NB4 (cell line): Measurements from ENCODE around the gene IMPDH1.

ENCODE experiments used
- CTCF ChIP-seq: IDR thresholded peaks from one replicate; pipeline ENCODE4 v1.5.1; 2012; ENCODE audit warnings: low read depth, low read length
- MYC ChIP-seq: IDR thresholded peaks from 2 replicates; pipeline ENCODE4 v1.6.1; 2011; ENCODE audit warnings: low read depth, low read length
- POLR2A ChIP-seq: IDR thresholded peaks from 2 replicates; pipeline ENCODE4 v1.6.1; 2011; ENCODE audit warnings: mild to moderate bottlenecking; ENCODE audit not compliant: insufficient read length; ENCODE audit errors: extremely low read depth
- TF ChIP-seq, protein P1 (sequence below): IDR thresholded peaks from 2 replicates; pipeline ENCODE4 v1.6.1; 2011; ENCODE audit warnings: low read depth, low read length

- TF ChIP-seq POLR2A: no peak
- no peak for TF ChIP-seq CTCF
- TF ChIP-seq, protein P1, sequence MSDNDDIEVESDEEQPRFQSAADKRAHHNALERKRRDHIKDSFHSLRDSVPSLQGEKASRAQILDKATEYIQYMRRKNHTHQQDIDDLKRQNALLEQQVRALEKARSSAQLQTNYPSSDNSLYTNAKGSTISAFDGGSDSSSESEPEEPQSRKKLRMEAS: no peak
- no peak for TF ChIP-seq MYC
Observed at GRCh38 chr7:128359336-128359735, 50.4 kb downstream of the IMPDH1 start.
